SK-N-SH (cell line): ENCODE data around the gene GDF2.

ENCODE experiments used
- CTCF ChIP-seq: fragments of 200-600 bp; sonication (generic); IDR thresholded peaks from 2 replicates; pipeline ENCODE4 v1.6.1; 2017; ENCODE audit warnings: antibody characterized with exemption, mild to moderate bottlenecking, moderate library complexity
- EP300 ChIP-seq, 2 experiments: IDR thresholded peaks; 2 replicates each; pipeline versions ENCODE4 v1.4.0 to v1.6.1; 2012; ENCODE audit warnings: borderline replicate concordance in 1 of 2, low read depth in 1 of 2, low read length in 1 of 2
- RCOR1 ChIP-seq: fragments of 150-350 bp; IDR thresholded peaks from 2 replicates; pipeline ENCODE4 v1.6.1; 2017; ENCODE audit warnings: antibody characterized with exemption, low read length
- REST ChIP-seq: IDR thresholded peaks from 2 replicates; pipeline ENCODE4 v1.6.1; 2012; ENCODE audit warnings: mild to moderate bottlenecking, low read depth, low read length, moderate library complexity
- ZBTB33 ChIP-seq: IDR thresholded peaks from 2 replicates; pipeline ENCODE4 v1.4.0; 2012; ENCODE audit warnings: low read depth, borderline replicate concordance

- TF ChIP-seq CTCF (no peak), ZBTB33 (no peak), RCOR1 (no peak), EP300 (IDR thresholded peaks at IDR 0.05; ENCODE audit: borderline replicate concordance in 1 of 2, low read depth in 1 of 2, low read length in 1 of 2) (no peak), REST (no peak)
Measured at GRCh38 chr10:47277352-47278151, 44.7 kb upstream of the GDF2 start.
